Epithelial cell of proximal tubule (primary cell): Measurements from ENCODE around the gene MYT1. TPM values are rescaled to one million over a fixed set of nuclear protein-coding genes. Genes with fewer than 3 reads are reported as not detected.

ENCODE experiments used
- DNase-seq: peaks from one replicate; pipeline ENCODE4 v3.0.0-alpha.2; 2011; ENCODE audit warnings: low read depth
- H3K4me3 ChIP-seq: 2 replicates; pipeline ENCODE4 v1.5.1; 2011; ENCODE audit warnings: low read depth, mild to moderate bottlenecking, low read length
- total RNA-seq: library from RNA; depleted of rRNA; stranded (reverse); fragments of >200 nt; gene quantifications from 2 replicates; pipeline ENCODE4 v1.2.3, GENCODE V29; 2015
- TF ChIP-seq, protein P1 (sequence below): conservative IDR thresholded peaks from 2 replicates; pipeline ENCODE4 v1.5.1; 2012; ENCODE audit warnings: low read depth, mild to moderate bottlenecking, low read length

The MYT1 gene
- total RNA-seq, 1 donor from 2014 or later = not detected

GRCh38 chr20:64220420-64220819, 56.2 kb downstream of the MYT1 start:
- H3K4me3 ChIP-seq = no peak overlapping the region
- no peak for DNase-seq
- TF ChIP-seq, protein P1, sequence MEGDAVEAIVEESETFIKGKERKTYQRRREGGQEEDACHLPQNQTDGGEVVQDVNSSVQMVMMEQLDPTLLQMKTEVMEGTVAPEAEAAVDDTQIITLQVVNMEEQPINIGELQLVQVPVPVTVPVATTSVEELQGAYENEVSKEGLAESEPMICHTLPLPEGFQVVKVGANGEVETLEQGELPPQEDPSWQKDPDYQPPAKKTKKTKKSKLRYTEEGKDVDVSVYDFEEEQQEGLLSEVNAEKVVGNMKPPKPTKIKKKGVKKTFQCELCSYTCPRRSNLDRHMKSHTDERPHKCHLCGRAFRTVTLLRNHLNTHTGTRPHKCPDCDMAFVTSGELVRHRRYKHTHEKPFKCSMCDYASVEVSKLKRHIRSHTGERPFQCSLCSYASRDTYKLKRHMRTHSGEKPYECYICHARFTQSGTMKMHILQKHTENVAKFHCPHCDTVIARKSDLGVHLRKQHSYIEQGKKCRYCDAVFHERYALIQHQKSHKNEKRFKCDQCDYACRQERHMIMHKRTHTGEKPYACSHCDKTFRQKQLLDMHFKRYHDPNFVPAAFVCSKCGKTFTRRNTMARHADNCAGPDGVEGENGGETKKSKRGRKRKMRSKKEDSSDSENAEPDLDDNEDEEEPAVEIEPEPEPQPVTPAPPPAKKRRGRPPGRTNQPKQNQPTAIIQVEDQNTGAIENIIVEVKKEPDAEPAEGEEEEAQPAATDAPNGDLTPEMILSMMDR = no peak

GRCh38 chr20:64220891-64221527, 56.8 kb downstream of the MYT1 start:
- TF ChIP-seq, protein P1 = no peak
- DNase-seq = no peak

GRCh38 chr20:64222291-64222735, 58.1 kb downstream of the MYT1 start:
- H3K4me3 ChIP-seq = no peak overlapping the region
- DNase-seq = peak; percentile 20
- TF ChIP-seq, protein P1 = no peak

More at GRCh38 chr20:64220891-64221527, 56.8 kb downstream of the MYT1 start:
- no peak overlapping the region for H3K4me3 ChIP-seq

DNA sequence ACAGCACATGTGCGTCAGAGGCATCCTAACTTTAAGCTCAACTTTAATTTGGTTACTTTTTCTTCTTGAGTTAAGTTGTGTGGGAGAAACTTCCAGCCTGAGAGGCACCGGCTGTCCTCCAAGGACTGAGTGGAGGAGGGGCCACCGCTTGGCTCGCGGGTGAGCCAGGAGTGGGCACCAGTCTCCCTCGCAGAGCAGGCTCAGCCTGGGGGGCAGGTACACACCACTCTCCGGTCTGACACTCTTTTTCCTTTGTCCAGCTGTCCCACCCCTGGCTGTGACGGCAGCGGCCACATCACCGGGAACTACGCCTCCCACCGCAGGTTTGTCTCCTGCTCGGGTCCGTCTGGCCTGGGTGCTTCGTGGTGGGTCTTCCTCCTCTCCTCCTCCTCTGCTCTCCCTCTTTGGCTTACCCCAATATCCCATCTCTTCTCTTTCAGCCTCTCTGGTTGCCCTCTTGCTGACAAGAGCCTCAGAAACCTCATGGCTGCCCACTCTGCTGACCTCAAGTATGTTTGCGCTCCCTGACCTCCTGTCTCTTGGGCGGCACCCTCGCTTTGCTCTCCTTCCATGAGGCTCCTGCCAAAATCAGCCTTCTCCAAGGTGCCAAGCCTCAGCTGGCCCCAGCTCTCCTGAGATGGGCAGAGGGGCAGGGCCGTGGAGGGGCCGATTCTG, 58.7 kb downstream of the MYT1 start:
- TF ChIP-seq, protein P1 = no peak
- DNase-seq = no peak
- H3K4me3 ChIP-seq = no peak overlapping the region

DNA sequence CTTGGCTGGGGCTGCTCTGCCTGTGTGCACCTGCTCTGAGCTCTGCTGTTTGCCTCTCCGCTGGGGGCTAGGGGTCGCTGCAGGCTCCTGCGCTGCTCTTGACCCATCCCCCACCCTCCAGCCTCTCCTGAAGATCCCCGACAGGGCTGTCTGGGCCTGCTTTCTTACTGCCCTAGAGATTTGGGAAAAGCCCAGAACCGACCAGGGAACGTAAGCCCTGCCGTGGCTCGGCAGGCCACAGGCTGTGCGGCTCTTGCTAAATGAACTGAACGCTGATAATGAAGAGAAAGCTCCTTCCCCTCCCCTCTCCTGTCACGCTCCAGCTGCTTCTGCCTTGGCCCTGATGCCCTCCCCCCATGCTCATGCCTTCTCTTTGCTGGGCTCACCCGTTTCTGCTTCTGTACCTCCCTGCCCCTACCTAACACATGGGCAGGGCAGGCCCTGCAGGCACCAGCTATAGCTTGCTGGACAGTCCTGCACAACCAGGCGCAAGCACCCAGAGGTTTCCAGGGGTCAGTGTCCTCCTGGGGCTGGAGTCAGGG, 59.3 kb downstream of the MYT1 start:
- no peak overlapping the region for H3K4me3 ChIP-seq
- DNase-seq = peak; percentile 10
- TF ChIP-seq, protein P1 = peak; percentile 51

DNA sequence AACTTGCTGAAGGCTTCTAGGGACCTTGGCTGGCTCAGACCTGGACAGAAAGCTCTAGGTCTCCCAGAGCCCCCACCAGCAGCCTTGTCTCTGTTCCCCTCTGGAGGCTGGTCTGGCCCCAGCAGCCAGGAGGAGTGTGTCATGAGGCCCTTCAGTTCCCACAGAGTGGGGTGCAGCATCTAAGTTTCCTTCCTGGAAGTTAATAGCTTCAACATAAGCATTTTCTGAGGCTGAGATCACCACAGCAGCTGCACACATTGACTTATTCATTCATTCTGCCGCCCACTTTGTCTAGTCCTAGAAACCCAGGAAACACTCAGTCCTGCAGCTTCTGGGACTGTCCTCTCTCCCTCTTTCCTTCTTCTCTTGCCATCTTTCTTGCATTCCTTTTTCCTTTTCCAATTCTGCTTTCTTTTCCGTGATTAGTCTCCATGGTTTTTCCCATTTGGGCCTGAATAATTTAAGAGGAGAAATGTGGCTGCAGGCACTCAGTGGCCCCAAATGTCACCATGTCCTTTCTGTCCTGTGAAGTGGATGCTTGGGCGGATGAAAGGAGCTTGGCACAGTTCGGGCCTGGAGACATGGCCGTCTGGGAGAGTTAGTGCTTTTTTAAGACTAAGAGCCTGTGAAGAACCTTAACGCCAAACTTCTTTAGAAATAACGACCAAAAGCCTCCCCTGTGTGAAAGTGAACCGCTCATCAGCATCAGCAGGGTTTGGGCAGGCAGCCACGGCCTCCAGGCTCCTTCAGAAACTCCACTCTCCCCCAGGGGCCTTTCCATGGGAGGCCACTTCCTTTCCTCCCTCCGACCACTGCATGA, 60.3 kb downstream of the MYT1 start:
- no peak overlapping the region for H3K4me3 ChIP-seq
- DNase-seq = peak; percentile 27
- TF ChIP-seq, protein P1 = no peak
